Brain microvascular endothelial cell (primary cell): ENCODE data around the gene LCE2D.
"Not testable (repeated sequence)": the region's sequence is repeated elsewhere in the genome, so short reads cannot be mapped to it uniquely, and the experiment has no call there.

Experiments used
- DNase-seq: peaks from one replicate; pipeline ENCODE4 v3.0.0-alpha.2; 2020
- H3K27ac ChIP-seq: fragments of 250-450 bp; sonication (Bioruptor Pico); 2 replicates; pipeline ENCODE4 v1.5.1; 2020; ENCODE audit warnings: mild to moderate bottlenecking, moderate library complexity
- H3K27me3 ChIP-seq: fragments of 250-450 bp; sonication (Bioruptor Pico); replicated peaks from 2 replicates; pipeline ENCODE4 v1.5.1; 2020; ENCODE audit warnings: mild to moderate bottlenecking
- H3K36me3 ChIP-seq: fragments of 250-450 bp; sonication (Bioruptor Pico); replicated peaks from 2 replicates; pipeline ENCODE4 v1.5.1; 2020; ENCODE audit warnings: mild to moderate bottlenecking
- H3K4me3 ChIP-seq: 2 replicates; pipeline ENCODE4 v1.5.1; 2011; ENCODE audit warnings: low read depth, mild to moderate bottlenecking, control low read depth, low read length, moderate library complexity
- CTCF ChIP-seq: IDR thresholded peaks from 2 replicates; pipeline ENCODE4 v1.5.1; 2011; ENCODE audit warnings: low read depth, mild to moderate bottlenecking, moderate library complexity, low read length, control low read depth, inconsistent platforms; ENCODE audit errors: missing control alignments
- in situ Hi-C: cut with HindIII; loops from 2 replicates; pipeline ENCODE4 v1.10.0; 2017; ENCODE audit warnings: low sequenced_read_pairs, low pct_ligation_motif_present

Gene LCE2D

GRCh38 chr1:152654110-152654509 is 9.1 kb upstream of the LCE2D start:
- in situ Hi-C loops: no loop called here
- peak; percentile 81 for TF ChIP-seq CTCF
- Histone ChIP-seq H3K27me3 (no peaks in the 10 kb centered on the region), H3K4me3 (no peak overlapping the region), H3K27ac (no peak overlapping the region), H3K36me3 (no peaks in the 10 kb centered on the region)
- peak; percentile 47 for DNase-seq

GRCh38 chr1:152656459-152656858 is 6.7 kb upstream of the LCE2D start:
- DNase-seq: no peak
- in situ Hi-C loops: no loop called here
- H3K4me3 ChIP-seq: no peak overlapping the region
- no peak overlapping the region for H3K27ac ChIP-seq
- no peaks in the 10 kb centered on the region for H3K27me3 ChIP-seq
- no peaks in the 10 kb centered on the region for H3K36me3 ChIP-seq
- no peak for TF ChIP-seq CTCF

GRCh38 chr1:152657677-152658076 is 5.5 kb upstream of the LCE2D start:
- TF ChIP-seq CTCF: no peak
- Histone ChIP-seq H3K4me3 (no peak overlapping the region), H3K27me3 (no peaks in the 10 kb centered on the region), H3K27ac (no peak overlapping the region), H3K36me3 (no peaks in the 10 kb centered on the region)
- DNase-seq: no peak
- in situ Hi-C loops: no loop called here

GRCh38 chr1:152658649-152659048 is 4.5 kb upstream of the LCE2D start:
- Histone ChIP-seq H3K36me3 (no peaks in the 10 kb centered on the region), H3K27ac (no peak overlapping the region), H3K27me3 (no peaks in the 10 kb centered on the region), H3K4me3 (no peak overlapping the region)
- TF ChIP-seq CTCF: no peak
- no peak for DNase-seq
- in situ Hi-C loops: no loop called here

GRCh38 chr1:152666171-152666570 is 3.0 kb downstream of the LCE2D start:
- H3K27ac ChIP-seq, H3K27me3 ChIP-seq, in situ Hi-C loops, H3K4me3 ChIP-seq, DNase-seq, H3K36me3 ChIP-seq: not testable (repeated sequence)

- Histone ChIP-seq H3K36me3 (no peaks in the 10 kb centered on the region), H3K27ac (no peak overlapping the region), H3K4me3 (no peak overlapping the region), H3K27me3 (no peaks in the 10 kb centered on the region)
- TF ChIP-seq CTCF: no peak
- in situ Hi-C loops: no loop called here
- DNase-seq: no peak
Observed at GRCh38 chr1:152667648-152668047, 4.5 kb downstream of the LCE2D start.
